Mesothelial cell of epicardium (in vitro differentiated cells): ENCODE results near the gene PRCP. TPM values are rescaled to one million over a fixed set of nuclear protein-coding genes. Genes with fewer than 3 reads are reported as not detected.

Experiments used
- DNase-seq, 2 experiments: peaks; one replicate each; pipeline ENCODE4 v3.0.0; 2021; ENCODE audit warnings: low spot score in 2 of 2; ENCODE audit not compliant: unreplicated experiment in 2 of 2
- H3K27ac Mint-ChIP-seq: 2 replicates; pipeline ENCODE4 v1.8.0; 2021; ENCODE audit warnings: mixed read lengths
- H3K27me3 Mint-ChIP-seq: 2 replicates; pipeline ENCODE4 v1.8.0; 2021; ENCODE audit warnings: low read depth, mixed read lengths
- H3K36me3 Mint-ChIP-seq: 2 replicates; pipeline ENCODE4 v1.8.0; 2021; ENCODE audit warnings: mixed read lengths
- H3K4me1 Mint-ChIP-seq: 2 replicates; pipeline ENCODE4 v1.8.0; 2021; ENCODE audit warnings: mixed read lengths
- H3K4me3 Mint-ChIP-seq: 2 replicates; pipeline ENCODE4 v1.8.0; 2021; ENCODE audit warnings: mild to moderate bottlenecking, moderate library complexity, mixed read lengths
- H3K9me3 Mint-ChIP-seq: 2 replicates; pipeline ENCODE4 v1.8.0; 2021; ENCODE audit warnings: mixed read lengths
- CTCF ChIP-seq: fragments of 200-600 bp; sonication (generic); IDR thresholded peaks from one replicate; pipeline ENCODE4 v1.5.0; 2021; ENCODE audit warnings: antibody characterized with exemption; ENCODE audit not compliant: unreplicated experiment
- total RNA-seq: library from RNA; stranded (reverse); gene quantifications from 3 replicates; pipeline ENCODE4 v1.2.1, GENCODE V29; 2021

The PRCP gene
- total RNA-seq, 1 donor from 2014 or later, result 66.6 TPM

DNA sequence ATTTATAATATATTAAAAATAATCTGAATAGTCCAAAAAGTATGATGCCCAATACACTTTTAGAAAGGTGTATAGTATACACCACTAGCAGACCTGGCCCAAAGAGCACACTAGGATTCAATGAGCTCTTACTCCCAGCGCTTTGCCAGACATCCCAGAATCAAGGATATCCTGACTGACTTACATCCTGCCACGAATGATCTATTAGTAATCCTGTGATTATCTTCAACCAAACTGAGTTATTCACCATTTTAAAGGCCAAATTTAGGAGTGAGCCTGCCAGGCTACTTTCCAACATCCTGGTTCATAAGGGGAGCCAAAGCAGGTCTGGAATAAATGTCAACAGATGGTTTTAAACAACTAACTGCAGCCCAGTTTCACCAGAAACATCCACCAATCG lies 105.7 kb downstream of the PRCP start:
- H3K36me3 Mint-ChIP-seq, result no peaks in the 10 kb centered on the region
- no peak for DNase-seq
- TF ChIP-seq CTCF, result no peak

DNA sequence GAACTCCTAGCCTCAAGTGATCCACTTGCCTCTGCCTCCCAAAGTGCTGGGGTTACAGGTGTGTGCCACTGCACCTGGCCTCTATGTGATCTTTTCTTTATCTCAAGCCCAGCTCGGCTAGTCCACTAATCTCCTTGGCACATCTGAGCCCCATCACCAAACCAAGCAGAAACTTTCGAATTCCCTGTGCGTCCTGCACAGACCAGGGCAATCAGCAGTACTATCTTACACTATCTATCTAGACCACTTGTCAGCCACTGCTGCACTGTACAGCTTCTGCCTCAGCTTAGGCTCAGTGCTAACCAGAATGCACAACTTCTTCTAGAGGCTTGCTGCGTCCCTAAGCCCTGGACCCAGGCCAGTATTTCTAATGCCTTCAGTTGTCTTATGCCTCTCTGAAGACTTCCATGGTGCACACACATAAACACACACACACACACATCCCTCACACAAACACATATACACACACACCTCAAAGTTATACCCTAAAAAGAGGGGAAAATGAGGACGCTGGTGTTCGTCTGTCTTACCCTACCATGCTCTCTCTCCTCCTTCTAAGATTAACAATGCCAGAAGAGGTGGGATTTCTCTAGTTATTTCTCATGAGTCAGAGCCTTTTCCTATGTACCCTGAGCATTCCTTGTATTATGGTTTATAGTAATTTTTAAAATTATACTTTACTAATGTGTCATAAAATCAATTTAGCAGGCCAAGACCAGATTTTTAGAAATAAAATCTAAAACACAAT lies 107.2 kb downstream of the PRCP start:
- no peaks in the 10 kb centered on the region for H3K9me3 Mint-ChIP-seq
- peaks cover 19% of the 10 kb centered on the region for H3K4me1 Mint-ChIP-seq
- no peaks in the 10 kb centered on the region for H3K36me3 Mint-ChIP-seq
- H3K27ac Mint-ChIP-seq, result no peak overlapping the region
- peaks cover 5% of the 10 kb centered on the region for H3K27me3 Mint-ChIP-seq
- no peak overlapping the region for H3K4me3 Mint-ChIP-seq
- no peak for DNase-seq
- no peak for TF ChIP-seq CTCF

More for the DNA sequence above, 105.7 kb downstream of the PRCP start:
- peaks cover 19% of the 10 kb centered on the region for H3K4me1 Mint-ChIP-seq
- H3K27me3 Mint-ChIP-seq, result peaks cover 17% of the 10 kb centered on the region
- H3K9me3 Mint-ChIP-seq, result peaks cover 3% of the 10 kb centered on the region
- no peak overlapping the region for H3K27ac Mint-ChIP-seq
- H3K4me3 Mint-ChIP-seq, result no peak overlapping the region

DNA sequence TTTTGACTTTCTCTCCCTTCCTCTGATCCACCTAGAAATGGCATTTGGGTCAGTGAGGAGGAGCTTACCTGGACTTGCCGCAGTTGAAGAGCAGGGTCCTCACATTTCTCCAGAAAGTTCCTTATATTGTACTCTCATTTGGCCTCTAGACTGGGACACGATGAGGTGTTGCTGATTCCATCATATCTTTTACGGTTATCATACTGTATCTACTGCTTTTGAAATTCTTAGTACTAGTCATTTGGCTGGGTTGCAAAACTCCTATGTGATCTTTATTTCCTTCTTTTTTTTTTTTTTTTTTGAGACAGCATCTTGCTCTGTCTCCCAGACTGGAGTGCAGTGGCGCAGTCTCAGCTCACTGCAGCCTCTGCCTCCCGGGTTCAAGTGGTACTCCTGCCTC lies 107.9 kb downstream of the PRCP start:
- Mint-ChIP-seq H3K27ac (no peak overlapping the region), H3K36me3 (no peaks in the 10 kb centered on the region), H3K4me3 (no peak overlapping the region)

DNA sequence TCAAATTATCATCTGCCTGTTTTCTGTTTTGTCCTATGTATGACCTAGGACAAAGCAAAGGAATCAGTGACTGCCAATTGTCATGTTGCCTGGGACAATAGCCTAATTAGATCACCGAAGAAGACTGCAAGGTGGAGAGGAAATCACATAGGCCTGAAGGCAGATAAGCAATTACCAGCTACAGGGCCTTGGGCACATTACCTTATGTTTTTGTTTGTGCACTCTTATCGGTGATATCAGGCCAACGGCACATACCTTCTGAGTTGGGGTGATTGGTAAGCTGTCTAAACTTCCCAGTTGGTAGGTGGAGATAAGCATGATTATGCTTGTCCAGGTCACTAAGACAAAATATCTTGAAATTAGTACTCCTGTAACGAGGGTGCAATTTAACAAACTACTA lies 108.5 kb downstream of the PRCP start:
- Mint-ChIP-seq H3K4me1 (peaks cover 13% of the 10 kb centered on the region), H3K36me3 (no peaks in the 10 kb centered on the region), H3K27ac (no peak overlapping the region), H3K4me3 (no peak overlapping the region), H3K27me3 (no peaks in the 10 kb centered on the region), H3K9me3 (no peaks in the 10 kb centered on the region)
- no peak for TF ChIP-seq CTCF
- DNase-seq, result no peak

More for the DNA sequence above, 107.9 kb downstream of the PRCP start:
- Mint-ChIP-seq H3K27me3 (no peaks in the 10 kb centered on the region), H3K4me1 (peaks cover 17% of the 10 kb centered on the region), H3K9me3 (no peaks in the 10 kb centered on the region)
- no peak for TF ChIP-seq CTCF
- DNase-seq, result no peak

- Mint-ChIP-seq H3K27me3 (no peaks in the 10 kb centered on the region), H3K36me3 (no peaks in the 10 kb centered on the region), H3K4me3 (no peak overlapping the region), H3K4me1 (peaks cover 13% of the 10 kb centered on the region), H3K9me3 (no peaks in the 10 kb centered on the region), H3K27ac (no peak overlapping the region)
- DNase-seq, result no peak
- no peak for TF ChIP-seq CTCF
Measured at GRCh38 chr11:82790723-82791484, 109.3 kb downstream of the PRCP start.
